Liver (tissue), 9 donors: ENCODE results near the gene TMEM106B. TPM values are rescaled to one million over a fixed set of nuclear protein-coding genes. Genes with fewer than 3 reads are reported as not detected.

Source experiments
- DNase-seq: peaks from one replicate; pipeline ENCODE4 v3.0.0-alpha.2; 2017; ENCODE audit warnings: low spot score
- H3K27ac ChIP-seq, 2 donors: one replicate each; pipeline ENCODE4 v1.7.0; 2013; ENCODE audit warnings: inconsistent platforms in 2 of 2, low read length in 2 of 2, control low read depth in 1 of 2, low read depth in 1 of 2, mild to moderate bottlenecking in 1 of 2
- H3K27me3 ChIP-seq, 4 donors: one replicate each; pipeline versions ENCODE4 v1.6.1 to v1.7.0; 2013; ENCODE audit warnings: low read length in 3 of 4, inconsistent platforms in 1 of 4, mild to moderate bottlenecking in 1 of 4, moderate library complexity in 1 of 4; ENCODE audit not compliant: control insufficient read depth in 4 of 4, insufficient read depth in 4 of 4
- H3K36me3 ChIP-seq, 4 donors: one replicate each; pipeline versions ENCODE4 v1.6.1 to v1.7.0; 2013; ENCODE audit warnings: low read length in 3 of 4, mild to moderate bottlenecking in 3 of 4, low read depth in 1 of 4, moderate library complexity in 1 of 4; ENCODE audit not compliant: control insufficient read depth in 4 of 4, insufficient read depth in 3 of 4
- H3K4me1 ChIP-seq, 4 donors: one replicate each; pipeline versions ENCODE4 v1.6.1 to v1.7.0; 2013; ENCODE audit warnings: low read length in 3 of 4, mild to moderate bottlenecking in 3 of 4, moderate library complexity in 1 of 4; ENCODE audit not compliant: control insufficient read depth in 4 of 4, insufficient read depth in 4 of 4
- H3K4me3 ChIP-seq, 3 donors: one replicate each; pipeline versions ENCODE4 v1.6.1 to v1.7.0; 2013; ENCODE audit warnings: low read length in 3 of 3, control low read depth in 1 of 3, low read depth in 1 of 3, mild to moderate bottlenecking in 1 of 3
- H3K9ac ChIP-seq, 2 donors: one replicate each; pipeline ENCODE4 v1.7.0; 2013; ENCODE audit warnings: low read length in 2 of 2, mild to moderate bottlenecking in 2 of 2, moderate library complexity in 2 of 2, control low read depth in 1 of 2, low read depth in 1 of 2
- H3K9me3 ChIP-seq, 4 donors: one replicate each; pipeline versions ENCODE4 v1.6.1 to v1.7.0; 2013; ENCODE audit warnings: low read length in 3 of 4; ENCODE audit not compliant: control insufficient read depth in 4 of 4
- EGR1 ChIP-seq, 2 donors: IDR thresholded peaks; 2 replicates each; pipeline ENCODE4 v1.6.1; 2016 to 2018; ENCODE audit warnings: antibody characterized with exemption in 2 of 2, low read depth in 2 of 2
- FOXA2 ChIP-seq: IDR thresholded peaks from 2 replicates; pipeline ENCODE4 v1.6.1; 2016; ENCODE audit warnings: antibody characterized with exemption
- GABPA ChIP-seq, 2 donors: IDR thresholded peaks in 1 of 2; conservative IDR thresholded peaks in 1 of 2; 2 replicates each; pipeline ENCODE4 v1.6.1; 2016; ENCODE audit warnings: antibody characterized with exemption in 2 of 2, mild to moderate bottlenecking in 1 of 2, moderate library complexity in 1 of 2
- HNF4A ChIP-seq, 2 donors: conservative IDR thresholded peaks; 2 replicates each; pipeline ENCODE4 v1.6.1; 2016; ENCODE audit warnings: antibody characterized with exemption in 2 of 2, mild to moderate bottlenecking in 2 of 2
- HNF4G ChIP-seq: IDR thresholded peaks from 2 replicates; pipeline ENCODE4 v1.6.1; 2016; ENCODE audit warnings: antibody characterized with exemption
- JUND ChIP-seq, 2 donors: IDR thresholded peaks; 2 replicates each; pipeline ENCODE4 v1.6.1; 2016; ENCODE audit warnings: antibody characterized with exemption in 2 of 2
- RAD21 ChIP-seq, 2 donors: IDR thresholded peaks; 2 replicates each; pipeline ENCODE4 v1.6.1; 2016; ENCODE audit warnings: antibody characterized with exemption in 2 of 2, mild to moderate bottlenecking in 2 of 2
- RXRA ChIP-seq, 2 donors: IDR thresholded peaks; 2 replicates each; pipeline ENCODE4 v1.6.1; 2017 to 2018; ENCODE audit warnings: antibody characterized with exemption in 2 of 2, mild to moderate bottlenecking in 1 of 2
- SP1 ChIP-seq: IDR thresholded peaks from 2 replicates; pipeline ENCODE4 v1.6.1; 2018; ENCODE audit warnings: antibody characterized with exemption, mild to moderate bottlenecking
- TAF1 ChIP-seq: conservative IDR thresholded peaks from 2 replicates; pipeline ENCODE4 v1.6.1; 2016; ENCODE audit warnings: antibody characterized with exemption, mild to moderate bottlenecking
- YY1 ChIP-seq: IDR thresholded peaks from 2 replicates; pipeline ENCODE4 v1.6.1; 2016; ENCODE audit warnings: antibody characterized with exemption, mild to moderate bottlenecking
- WGBS: extraction: QIAGEN DNeasy Blood & Tissue Kit; methylation state at CpG from one replicate; pipeline ENCODE4 v1.1.7; 2013; 5-methylcytosine and 5-hydroxymethylcytosine counted together
- polyA plus RNA-seq, 2 donors: library from polyadenylated mRNA; stranded (reverse) in 1 of 2; unstranded in 1 of 2; fragments of 200-250 nt in 1 of 2; fragments of >200 nt in 1 of 2; fragmentation: Nextera tagmentation in 1 of 2; extraction: Ambion mirVana in 1 of 2; gene quantifications; one replicate each; pipeline versions ENCODE4 v1.2.1 to v1.2.3, GENCODE V29; 2013 to 2015
- total RNA-seq, 2 donors: library from RNA; depleted of rRNA; stranded (reverse); fragments of >200 nt; gene quantifications; one replicate each; pipeline ENCODE4 v1.2.3, GENCODE V29; 2014
- TF ChIP-seq, protein P1 (sequence below): IDR thresholded peaks from 2 replicates; pipeline ENCODE4 v1.6.1; 2016; ENCODE audit warnings: antibody characterized with exemption, mild to moderate bottlenecking
- TF ChIP-seq, protein P2 (sequence below): IDR thresholded peaks from 2 replicates; pipeline ENCODE4 v1.6.1; 2016; ENCODE audit warnings: antibody characterized with exemption
- TF ChIP-seq, protein P3 (sequence below): IDR thresholded peaks from 2 replicates; pipeline ENCODE4 v1.6.1; 2016; ENCODE audit warnings: antibody characterized with exemption
- donor health status: healthy.
- donor health status: healthy.
- donor health status: healthy.
- donor health status: healthy.
- donor health status: healthy.

TMEM106B gene
- total and polyA plus RNA-seq, 4 donors: 18.6 to 70.2 (median 27.2) TPM

DNA sequence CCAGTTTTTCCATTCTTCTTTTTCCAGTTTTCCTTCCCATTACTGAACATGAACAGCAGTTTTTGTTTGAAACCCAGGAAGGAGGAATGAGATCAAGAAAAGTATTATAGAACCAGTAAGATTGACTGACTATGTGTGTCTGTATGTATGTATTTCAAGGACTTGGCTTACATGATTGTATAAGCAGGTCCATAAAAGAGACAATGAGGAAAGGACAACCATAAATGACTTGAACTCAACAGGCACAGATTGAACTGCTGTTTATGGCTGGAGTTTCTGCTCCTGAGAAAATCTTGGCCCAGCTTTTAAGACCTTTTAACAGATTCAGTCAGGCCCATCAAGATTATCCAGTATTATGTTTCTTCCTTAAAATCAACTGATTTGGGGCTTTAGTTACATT is 39.1 kb downstream of the TMEM106B start:
- Histone ChIP-seq H3K9me3 (no peaks in the 10 kb centered on the region), H3K4me3 (no peak overlapping the region), H3K27me3 (no peaks in the 10 kb centered on the region), H3K36me3 (no peaks in the 10 kb centered on the region), H3K4me1 (no peaks in the 10 kb centered on the region), H3K27ac (no peak overlapping the region), H3K9ac (no peak overlapping the region)
- DNase-seq: no peak
- TF ChIP-seq YY1 (no peak), HNF4G (no peak), JUND (IDR thresholded peaks at IDR 0.05) (no peak), GABPA (IDR thresholded peaks at IDR 0.05 in 1 of 2, conservative IDR thresholded peaks at IDR 0.05 in 1 of 2) (no peak), TAF1 (no peak), RXRA (IDR thresholded peaks at IDR 0.05) (no peak), SP1 (no peak), EGR1 (IDR thresholded peaks at IDR 0.05; ENCODE audit: low read depth in 2 of 2) (no peak)
- TF ChIP-seq, protein P1, sequence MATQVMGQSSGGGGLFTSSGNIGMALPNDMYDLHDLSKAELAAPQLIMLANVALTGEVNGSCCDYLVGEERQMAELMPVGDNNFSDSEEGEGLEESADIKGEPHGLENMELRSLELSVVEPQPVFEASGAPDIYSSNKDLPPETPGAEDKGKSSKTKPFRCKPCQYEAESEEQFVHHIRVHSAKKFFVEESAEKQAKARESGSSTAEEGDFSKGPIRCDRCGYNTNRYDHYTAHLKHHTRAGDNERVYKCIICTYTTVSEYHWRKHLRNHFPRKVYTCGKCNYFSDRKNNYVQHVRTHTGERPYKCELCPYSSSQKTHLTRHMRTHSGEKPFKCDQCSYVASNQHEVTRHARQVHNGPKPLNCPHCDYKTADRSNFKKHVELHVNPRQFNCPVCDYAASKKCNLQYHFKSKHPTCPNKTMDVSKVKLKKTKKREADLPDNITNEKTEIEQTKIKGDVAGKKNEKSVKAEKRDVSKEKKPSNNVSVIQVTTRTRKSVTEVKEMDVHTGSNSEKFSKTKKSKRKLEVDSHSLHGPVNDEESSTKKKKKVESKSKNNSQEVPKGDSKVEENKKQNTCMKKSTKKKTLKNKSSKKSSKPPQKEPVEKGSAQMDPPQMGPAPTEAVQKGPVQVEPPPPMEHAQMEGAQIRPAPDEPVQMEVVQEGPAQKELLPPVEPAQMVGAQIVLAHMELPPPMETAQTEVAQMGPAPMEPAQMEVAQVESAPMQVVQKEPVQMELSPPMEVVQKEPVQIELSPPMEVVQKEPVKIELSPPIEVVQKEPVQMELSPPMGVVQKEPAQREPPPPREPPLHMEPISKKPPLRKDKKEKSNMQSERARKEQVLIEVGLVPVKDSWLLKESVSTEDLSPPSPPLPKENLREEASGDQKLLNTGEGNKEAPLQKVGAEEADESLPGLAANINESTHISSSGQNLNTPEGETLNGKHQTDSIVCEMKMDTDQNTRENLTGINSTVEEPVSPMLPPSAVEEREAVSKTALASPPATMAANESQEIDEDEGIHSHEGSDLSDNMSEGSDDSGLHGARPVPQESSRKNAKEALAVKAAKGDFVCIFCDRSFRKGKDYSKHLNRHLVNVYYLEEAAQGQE: no peak
- TF ChIP-seq, protein P2, sequence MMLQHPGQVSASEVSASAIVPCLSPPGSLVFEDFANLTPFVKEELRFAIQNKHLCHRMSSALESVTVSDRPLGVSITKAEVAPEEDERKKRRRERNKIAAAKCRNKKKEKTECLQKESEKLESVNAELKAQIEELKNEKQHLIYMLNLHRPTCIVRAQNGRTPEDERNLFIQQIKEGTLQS: no peak
- TF ChIP-seq, protein P3, sequence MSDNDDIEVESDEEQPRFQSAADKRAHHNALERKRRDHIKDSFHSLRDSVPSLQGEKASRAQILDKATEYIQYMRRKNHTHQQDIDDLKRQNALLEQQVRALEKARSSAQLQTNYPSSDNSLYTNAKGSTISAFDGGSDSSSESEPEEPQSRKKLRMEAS: no peak

DNA sequence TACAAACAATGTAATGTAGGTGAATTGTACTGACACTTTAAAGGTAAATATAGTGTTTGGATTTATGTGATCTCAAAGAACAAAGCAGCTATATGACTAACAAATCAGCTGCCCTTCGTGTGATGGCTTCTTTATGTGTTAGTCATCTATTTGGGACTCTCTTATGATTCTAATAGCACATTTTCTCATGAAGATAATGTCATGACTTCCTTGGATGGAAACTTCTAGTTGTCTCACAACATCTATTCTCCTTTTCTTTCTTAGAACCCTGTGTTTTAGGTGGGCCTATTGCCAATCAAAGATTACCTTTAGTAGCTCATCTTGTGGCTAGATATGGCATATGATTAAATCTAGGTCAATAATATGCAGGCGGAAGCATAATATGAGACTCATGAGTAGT is 45.0 kb downstream of the TMEM106B start:
- no peak overlapping the region for H3K4me3 ChIP-seq
- 89% methylated on average over 2 of the region's 2 CpGs for WGBS
- DNase-seq: no peak
- no peaks in the 10 kb centered on the region for H3K27me3 ChIP-seq
- no peaks in the 10 kb centered on the region for H3K36me3 ChIP-seq
- no peak for TF ChIP-seq YY1
- H3K9me3 ChIP-seq: no peaks in the 10 kb centered on the region
- peaks cover 0 to 4% (median 1%) of the 10 kb centered on the region in 4 donors for H3K4me1 ChIP-seq
- no peak overlapping the region for H3K27ac ChIP-seq
- H3K9ac ChIP-seq: no peak overlapping the region

DNA sequence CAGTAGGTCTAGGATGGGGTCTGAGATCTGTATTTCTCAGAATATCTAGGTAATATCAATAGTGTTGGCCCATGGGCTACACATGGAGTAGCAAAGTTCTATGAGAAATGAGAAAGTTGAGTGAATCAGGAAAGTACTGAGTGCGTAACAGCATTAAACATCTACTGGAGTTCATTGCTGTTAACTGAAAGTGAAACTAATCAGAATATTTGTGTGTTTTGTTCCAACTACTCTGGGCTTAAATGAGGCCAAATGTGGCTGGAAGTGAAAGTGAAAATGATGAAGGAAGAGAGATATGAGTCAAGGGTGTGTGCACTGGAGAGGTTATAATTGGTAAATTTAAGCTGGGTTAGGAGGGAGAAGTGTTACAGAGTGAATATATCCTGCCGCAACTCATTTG is 46.5 kb downstream of the TMEM106B start:
- H3K27ac ChIP-seq: peak overlapping the region; percentile 58 to 62
- no peak for DNase-seq

More for the DNA sequence above, 46.5 kb downstream of the TMEM106B start:
- Histone ChIP-seq H3K9ac (peak overlapping the region in 1 of 2 donors; percentile 39), H3K4me3 (peak overlapping the region in 2 of 3 donors; percentile 24 to 27), H3K9me3 (no peaks in the 10 kb centered on the region), H3K27me3 (no peaks in the 10 kb centered on the region), H3K4me1 (peaks cover 0 to 4% (median 1%) of the 10 kb centered on the region in 4 donors), H3K36me3 (no peaks in the 10 kb centered on the region)
- WGBS: 24% methylated on average over 2 of the region's 2 CpGs
- TF ChIP-seq RXRA (IDR thresholded peaks at IDR 0.05): peak; percentile 50 to 78
- TF ChIP-seq JUND (IDR thresholded peaks at IDR 0.05): peak in 1 of 2 donors; percentile 40
- TF ChIP-seq FOXA2: no peak
- no peak for TF ChIP-seq GABPA (IDR thresholded peaks at IDR 0.05 in 1 of 2, conservative IDR thresholded peaks at IDR 0.05 in 1 of 2)
- TF ChIP-seq RAD21 (IDR thresholded peaks at IDR 0.05): peak; percentile 24 to 27
- TF ChIP-seq HNF4A (conservative IDR thresholded peaks at IDR 0.05): no peak
- TF ChIP-seq SP1: peak; percentile 78
- TF ChIP-seq, protein P1: peak; percentile 49
